Esophagus muscularis mucosa (tissue), 4 donors: ENCODE measurements around the gene S100A6.

Experiments
- CTCF ChIP-seq, 3 experiments: fragments of 200-600 bp in 2 of 3; fragments of 450-650 bp in 1 of 3; sonication (generic) in 2 of 3; IDR thresholded peaks; one replicate each; pipeline ENCODE4 v1.5.1; 2017 to 2019; ENCODE audit warnings: antibody characterized with exemption in 3 of 3, mild to moderate bottlenecking in 2 of 3, moderate library complexity in 1 of 3
- EP300 ChIP-seq: sonication (generic); formaldehyde crosslinking; IDR thresholded peaks from one replicate; pipeline ENCODE4 v1.6.1; 2017; ENCODE audit warnings: antibody characterized with exemption
- POLR2A ChIP-seq: fragments of 450-650 bp; IDR thresholded peaks from one replicate; pipeline ENCODE4 v1.6.1; 2017; ENCODE audit warnings: antibody characterized with exemption, moderate library complexity, mild to moderate bottlenecking, low read depth

GRCh38 chr1:153569465-153569864, 33.7 kb upstream of the S100A6 start:
- no peak for TF ChIP-seq EP300
- no peak for TF ChIP-seq CTCF (IDR thresholded peaks at IDR 0.05)
- TF ChIP-seq POLR2A: no peak
